ENCODE measurements around the gene GARIN5A.

GRCh38 chr19:50428772-50429463 is 47.7 kb downstream of the GARIN5A start:
- TF ChIP-seq, protein P1, sequence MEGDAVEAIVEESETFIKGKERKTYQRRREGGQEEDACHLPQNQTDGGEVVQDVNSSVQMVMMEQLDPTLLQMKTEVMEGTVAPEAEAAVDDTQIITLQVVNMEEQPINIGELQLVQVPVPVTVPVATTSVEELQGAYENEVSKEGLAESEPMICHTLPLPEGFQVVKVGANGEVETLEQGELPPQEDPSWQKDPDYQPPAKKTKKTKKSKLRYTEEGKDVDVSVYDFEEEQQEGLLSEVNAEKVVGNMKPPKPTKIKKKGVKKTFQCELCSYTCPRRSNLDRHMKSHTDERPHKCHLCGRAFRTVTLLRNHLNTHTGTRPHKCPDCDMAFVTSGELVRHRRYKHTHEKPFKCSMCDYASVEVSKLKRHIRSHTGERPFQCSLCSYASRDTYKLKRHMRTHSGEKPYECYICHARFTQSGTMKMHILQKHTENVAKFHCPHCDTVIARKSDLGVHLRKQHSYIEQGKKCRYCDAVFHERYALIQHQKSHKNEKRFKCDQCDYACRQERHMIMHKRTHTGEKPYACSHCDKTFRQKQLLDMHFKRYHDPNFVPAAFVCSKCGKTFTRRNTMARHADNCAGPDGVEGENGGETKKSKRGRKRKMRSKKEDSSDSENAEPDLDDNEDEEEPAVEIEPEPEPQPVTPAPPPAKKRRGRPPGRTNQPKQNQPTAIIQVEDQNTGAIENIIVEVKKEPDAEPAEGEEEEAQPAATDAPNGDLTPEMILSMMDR (IDR thresholded peaks at IDR 0.05 in 8 of 11, conservative IDR thresholded peaks at IDR 0.05 in 3 of 11): no peak
- no peak for TF ChIP-seq POLR2A (IDR thresholded peaks at IDR 0.05)
